Activated CD8-positive, alpha-beta memory T cell treated with anti-CD3 and anti-CD28 coated beads, Interleukin-2, amount 50 U/mL, for 1 hour (primary cell): ENCODE measurements around the gene RGP1.

ENCODE experiments used
- DNase-seq: peaks from one replicate; pipeline ENCODE4 v3.0.0-alpha.2; 2020; ENCODE audit errors: extremely low read depth

Gene RGP1

GRCh38 chr9:35723426-35723825 is 25.7 kb upstream of the RGP1 start:
- DNase-seq, result no peak

- DNase-seq, result no peak
Measured at GRCh38 chr9:35723908-35724307, 25.2 kb upstream of the RGP1 start.

GRCh38 chr9:35725362-35725761 is 23.7 kb upstream of the RGP1 start:
- no peak for DNase-seq

GRCh38 chr9:35726931-35727330 is 22.2 kb upstream of the RGP1 start:
- DNase-seq, result no peak

GRCh38 chr9:35727676-35728040 is 21.4 kb upstream of the RGP1 start:
- DNase-seq, result no peak

GRCh38 chr9:35728041-35728971 is 20.8 kb upstream of the RGP1 start:
- no peak for DNase-seq

- DNase-seq, result no peak
Measured at GRCh38 chr9:35729101-35729500, 20.0 kb upstream of the RGP1 start.

- DNase-seq, result no peak
Measured at GRCh38 chr9:35729700-35730485, 19.2 kb upstream of the RGP1 start.

- no peak for DNase-seq
Measured at GRCh38 chr9:35730486-35730854, 18.6 kb upstream of the RGP1 start.

GRCh38 chr9:35731415-35732184 is 17.5 kb upstream of the RGP1 start:
- DNase-seq, result no peak

- DNase-seq, result peak; percentile 87
Measured at GRCh38 chr9:35732185-35732799, 16.8 kb upstream of the RGP1 start, which contains the start of the genes CREB3 and TLN1. Gene CREB3, plus strand, starts transcription at chr9:35732666. Its CDS starts 107 bp downstream, at chr9:35732773. Gene TLN1, minus strand, starts transcription at chr9:35732195. Its CDS starts 6,501 bp downstream, at chr9:35725694.

- DNase-seq, result no peak
Measured at GRCh38 chr9:35732800-35733541, 16.1 kb upstream of the RGP1 start.

- DNase-seq, result no peak
Measured at GRCh38 chr9:35734096-35734495, 15.0 kb upstream of the RGP1 start.

GRCh38 chr9:35736201-35736633 is 12.9 kb upstream of the RGP1 start:
- DNase-seq, result peak; percentile 34

- DNase-seq, result no peak
Measured at GRCh38 chr9:35737143-35737542, 11.9 kb upstream of the RGP1 start.

GRCh38 chr9:35738186-35738585 is 10.9 kb upstream of the RGP1 start:
- DNase-seq, result no peak

GRCh38 chr9:35738924-35739323 is 10.2 kb upstream of the RGP1 start:
- no peak for DNase-seq

- DNase-seq, result no peak
Measured at GRCh38 chr9:35740243-35740642, 8.8 kb upstream of the RGP1 start.

- no peak for DNase-seq
Measured at GRCh38 chr9:35741740-35742139, 7.3 kb upstream of the RGP1 start.

GRCh38 chr9:35743452-35743851 is 5.6 kb upstream of the RGP1 start:
- no peak for DNase-seq
